Measurements from ENCODE around the gene GLB1L.

The GLB1L gene

GRCh38 chr2:219246559-219246958 is 1.3 kb upstream of the GLB1L start:
- H3K27ac ChIP-seq, result peak overlapping the region; percentile 98
- DNase-seq (ENCODE audit: low spot score), result no peak
- POLR2A ChIA-PET (ENCODE audit: low non-redundant PET), result interaction anchor here (1.2 to 2.2 kb wide), 2 partner anchors 8 to 9 kb away, joined by 3 to 6 read pairs; no protein-coding TSS in a partner anchor
- no peak for TF ChIP-seq CTCF (conservative IDR thresholded peaks at IDR 0.05; ENCODE audit: low read depth)
- CTCF ChIA-PET, result interaction anchor here (0.7 to 2.5 kb wide), 2 partner anchors 28 to 48 kb away, joined by 3 to 20 read pairs; no protein-coding TSS in a partner anchor

GRCh38 chr2:219245899-219246230 is 621 bp upstream of the GLB1L start:
- CTCF ChIA-PET, result interaction anchor here (0.6 to 2.5 kb wide), 3 partner anchors 39 to 48 kb away, joined by 3 to 20 read pairs (median 4); partner anchors contain the start of gene ZFAND2B
- H3K27ac ChIP-seq, result peak overlapping the region; percentile 82
- POLR2A ChIA-PET (ENCODE audit: low non-redundant PET), result interaction anchor here (0.6 to 2.2 kb wide), 4 partner anchors 9 to 28 kb away, joined by 3 to 7 read pairs (median 5); no protein-coding TSS in a partner anchor
- DNase-seq (ENCODE audit: low spot score), result peak; percentile 6
- TF ChIP-seq CTCF (conservative IDR thresholded peaks at IDR 0.05; ENCODE audit: low read depth), result no peak

- ChIA-PET CTCF (interaction anchor here (0.6 to 2.5 kb wide), 4 partner anchors 27 to 215 kb away, joined by 4 to 20 read pairs (median 6); no protein-coding TSS in a partner anchor), POLR2A (ENCODE audit: low non-redundant PET) (interaction anchor here (0.5 to 2.2 kb wide), 4 partner anchors 10 to 75 kb away, joined by 4 to 6 read pairs (median 4); partner anchors contain the start of gene SLC23A3)
- DNase-seq (ENCODE audit: low spot score), result no peak
- peak overlapping the region; percentile 82 for H3K27ac ChIP-seq
- no peak for TF ChIP-seq CTCF (conservative IDR thresholded peaks at IDR 0.05; ENCODE audit: low read depth)
Observed at GRCh38 chr2:219244789-219245147, 476 bp downstream of the GLB1L start.

- POLR2A ChIA-PET (ENCODE audit: low non-redundant PET), result no interaction called here
- no peak for DNase-seq (ENCODE audit: low spot score)
- no peak for TF ChIP-seq CTCF (conservative IDR thresholded peaks at IDR 0.05; ENCODE audit: low read depth)
- CTCF ChIA-PET, result no interaction called here
- no peak overlapping the region for H3K27ac ChIP-seq
Observed at GRCh38 chr2:219243291-219243761, 1.9 kb downstream of the GLB1L start.

- TF ChIP-seq CTCF (conservative IDR thresholded peaks at IDR 0.05; ENCODE audit: low read depth), result no peak
- CTCF ChIA-PET, result interaction anchor here (0.7 kb wide), 1 partner anchor 204 kb away, joined by 3 read pairs; no protein-coding TSS in a partner anchor
- DNase-seq (ENCODE audit: low spot score), result no peak
- no peak overlapping the region for H3K27ac ChIP-seq
- POLR2A ChIA-PET (ENCODE audit: low non-redundant PET), result no interaction called here
Observed at GRCh38 chr2:219234331-219234730, 10.9 kb downstream of the GLB1L start.

GRCh38 chr2:219230059-219230540 is 15.1 kb downstream of the GLB1L start:
- ChIA-PET CTCF (interaction anchor here (0.6 to 1.5 kb wide), 8 partner anchors 12 to 200 kb away, joined by 3 to 5 read pairs (median 3); no protein-coding TSS in a partner anchor), POLR2A (ENCODE audit: low non-redundant PET) (interaction anchor here (1.6 kb wide), 1 partner anchor 19 kb away, joined by 7 read pairs; no protein-coding TSS in a partner anchor)
- TF ChIP-seq CTCF (conservative IDR thresholded peaks at IDR 0.05; ENCODE audit: low read depth), result no peak
- peak overlapping the region; percentile 95 for H3K27ac ChIP-seq
- DNase-seq (ENCODE audit: low spot score), result peak; percentile 51
